Fibroblast of skin of scalp (primary cell): ENCODE results near the gene PSENEN. TPM values are rescaled to one million over a fixed set of nuclear protein-coding genes. Genes with fewer than 3 reads are reported as not detected.

Experiments
- DNase-seq: peaks from one replicate; pipeline ENCODE4 v3.0.0-alpha.2; 2013
- polyA plus RNA-seq, 2 experiments: library from polyadenylated mRNA; unstranded; fragments of 120-200 nt; gene quantifications; one replicate each; pipeline ENCODE4 v1.2.1, GENCODE V29; 2013; ENCODE audit not compliant: insufficient read length in 2 of 2

PSENEN gene, protein sequence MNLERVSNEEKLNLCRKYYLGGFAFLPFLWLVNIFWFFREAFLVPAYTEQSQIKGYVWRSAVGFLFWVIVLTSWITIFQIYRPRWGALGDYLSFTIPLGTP
- polyA plus RNA-seq (2013, experiment 1 of 2; ENCODE audit: insufficient read length): 70.5 TPM
- polyA plus RNA-seq (2013, experiment 2 of 2; ENCODE audit: insufficient read length): 69.3 TPM

DNA sequence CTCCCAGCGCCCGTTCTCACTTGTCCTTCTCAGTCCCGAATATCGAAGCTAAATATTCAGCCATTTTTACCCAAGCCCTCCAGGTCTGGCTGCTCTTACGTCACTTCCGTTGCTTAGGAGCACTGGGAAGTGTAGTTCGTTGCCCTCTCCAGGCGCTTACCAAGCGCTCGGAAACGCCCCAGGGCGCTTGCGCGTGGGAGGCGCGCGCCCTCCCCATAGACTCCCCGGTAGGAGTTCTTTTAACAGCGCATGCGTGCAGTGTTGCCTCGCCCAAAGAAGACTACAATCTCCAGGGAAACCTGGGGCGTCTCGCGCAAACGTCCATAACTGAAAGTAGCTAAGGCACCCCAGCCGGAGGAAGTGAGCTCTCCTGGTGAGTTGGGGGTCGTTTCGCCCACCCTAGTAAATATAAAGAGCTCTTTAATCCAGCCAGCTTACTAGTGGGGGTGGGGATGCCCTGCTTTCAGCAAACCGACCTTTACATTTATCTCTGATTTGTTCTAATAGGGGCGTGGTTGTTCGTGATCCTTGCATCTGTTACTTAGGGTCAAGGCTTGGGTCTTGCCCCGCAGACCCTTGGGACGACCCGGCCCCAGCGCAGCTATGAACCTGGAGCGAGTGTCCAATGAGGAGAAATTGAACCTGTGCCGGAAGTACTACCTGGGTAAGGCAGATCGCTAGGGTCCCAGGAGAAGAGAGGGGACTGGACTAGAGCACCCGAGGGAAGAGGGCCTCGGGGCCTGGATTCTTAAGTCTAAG is at the start of gene PSENEN, which contains the start of gene U2AF1L4:
Gene PSENEN, plus strand, starts transcription at position 324 of the 759 bp plus-strand sequence. Its CDS starts 280 bp downstream, at position 604.
Gene U2AF1L4, minus strand, starts transcription at position 91 of the 759 bp plus-strand sequence. Its CDS starts 27 bp downstream, at position 64.
- DNase-seq: peak; percentile 99

GRCh38 chr19:35695895-35696422 is 49.5 kb upstream of the PSENEN start:
- DNase-seq: no peak

GRCh38 chr19:35696835-35697234 is 48.6 kb upstream of the PSENEN start:
- no peak for DNase-seq

- peak; percentile 97 for DNase-seq
These were observed 43.0 kb upstream of the PSENEN start for GRCh38 chr19:35702223-35703012.

DNA sequence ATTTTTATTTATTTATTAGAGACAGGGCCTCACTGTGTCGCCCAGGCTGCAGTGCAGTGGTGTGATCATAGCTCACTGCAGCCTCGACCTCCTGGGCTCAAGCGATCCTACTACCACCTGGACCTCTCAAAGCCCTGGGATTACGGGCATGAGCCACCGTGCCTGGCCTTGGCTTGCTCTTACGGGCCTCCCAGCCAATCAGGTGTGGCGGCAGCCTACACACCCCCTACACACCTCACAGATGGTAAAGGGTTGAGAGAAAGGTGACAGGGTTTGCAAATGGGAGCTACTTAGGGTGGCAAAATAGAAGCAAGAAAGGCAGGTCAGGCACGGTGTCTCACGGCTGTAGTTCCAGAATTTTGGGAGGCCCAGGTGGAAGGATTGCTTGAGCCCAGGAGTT is 42.1 kb upstream of the PSENEN start:
- DNase-seq: no peak

- DNase-seq: peak; percentile 61
These were observed 41.2 kb upstream of the PSENEN start, which contains the start of gene ZBTB32 for GRCh38 chr19:35704218-35704617. Gene ZBTB32, plus strand, starts transcription at chr19:35704558. Its CDS starts 10,069 bp downstream, at chr19:35714627.

- DNase-seq: no peak
These were observed 37.1 kb upstream of the PSENEN start for GRCh38 chr19:35708391-35708790.

GRCh38 chr19:35710784-35711723 is 34.4 kb upstream of the PSENEN start:
- DNase-seq: no peak

DNA sequence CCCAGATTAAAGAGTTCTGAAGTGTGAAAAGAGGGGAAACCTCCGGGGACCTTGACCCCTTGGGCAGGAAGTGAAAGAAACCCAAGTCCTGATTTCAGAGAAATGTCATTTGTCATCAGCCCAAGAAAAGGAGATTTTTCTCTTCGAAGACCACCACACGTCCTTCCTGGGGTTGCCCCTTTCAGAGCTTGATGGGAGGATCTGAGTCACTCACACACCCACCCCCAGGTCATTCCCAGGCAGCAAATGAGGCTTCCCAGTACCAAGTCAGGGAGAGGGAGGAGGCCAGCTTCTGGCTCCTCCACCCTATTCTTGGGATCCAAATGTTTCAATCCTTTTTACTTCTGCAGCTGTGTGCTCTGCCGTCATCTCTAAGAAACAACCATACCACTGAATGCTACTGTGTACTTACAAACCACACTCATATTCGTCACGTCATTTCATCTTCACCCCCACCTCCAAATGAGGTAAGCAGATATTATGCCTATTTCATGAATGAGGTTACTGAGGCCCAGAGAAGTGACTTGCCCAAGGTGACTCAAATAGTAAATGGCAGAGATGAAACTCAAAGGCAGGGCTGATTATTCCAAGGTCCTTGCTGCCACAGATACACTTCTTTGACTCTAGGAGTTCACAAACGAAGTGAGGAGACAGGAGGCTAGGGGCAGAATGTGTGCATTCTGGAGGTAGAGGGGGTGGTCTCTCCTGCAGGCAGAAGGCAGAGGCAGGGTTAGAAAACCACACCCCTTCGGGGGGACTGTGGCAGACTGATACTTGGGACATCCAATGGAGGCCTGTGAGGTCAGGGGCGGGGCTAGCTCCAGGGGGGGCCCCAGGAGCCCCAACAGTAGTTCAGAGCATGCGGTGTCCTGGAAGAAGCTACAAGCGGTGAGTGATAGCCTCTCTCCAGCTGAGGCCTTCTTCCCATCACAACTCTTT is 32.6 kb upstream of the PSENEN start:
- no peak for DNase-seq

GRCh38 chr19:35713506-35713850 is 32.0 kb upstream of the PSENEN start:
- DNase-seq: no peak

DNA sequence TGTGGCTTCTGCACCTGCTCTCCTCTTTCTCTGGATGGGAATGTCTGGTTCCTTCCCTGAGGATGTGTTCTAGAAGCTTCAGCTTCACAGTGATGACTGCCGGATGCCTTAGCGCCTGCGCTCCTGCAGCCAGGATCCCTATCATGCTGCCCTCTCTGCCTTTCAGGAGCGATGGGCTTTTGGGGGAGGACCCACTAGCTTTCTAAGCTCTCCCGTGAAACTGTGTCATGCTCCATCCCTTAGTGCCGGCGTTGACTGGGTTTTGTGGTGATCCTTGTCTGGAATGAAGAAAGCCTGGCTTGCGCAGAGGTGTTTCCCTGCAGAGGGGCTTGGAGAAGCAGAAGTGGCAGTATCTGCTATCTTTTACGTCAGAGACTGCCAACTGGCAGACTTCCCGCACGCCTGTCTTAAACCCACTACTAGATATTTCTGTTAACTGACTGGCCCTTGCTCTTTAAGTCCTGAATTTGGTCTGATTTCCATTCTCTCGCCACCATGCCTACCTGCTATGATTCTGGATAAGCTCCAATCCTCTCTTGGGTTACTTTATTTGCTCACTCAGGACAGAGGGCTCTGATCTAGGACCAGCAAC is 31.5 kb upstream of the PSENEN start:
- no peak for DNase-seq

- DNase-seq: no peak
These were observed 30.7 kb upstream of the PSENEN start for GRCh38 chr19:35714601-35715354.

- no peak for DNase-seq
These were observed 30.1 kb upstream of the PSENEN start for GRCh38 chr19:35715355-35715809.

DNA sequence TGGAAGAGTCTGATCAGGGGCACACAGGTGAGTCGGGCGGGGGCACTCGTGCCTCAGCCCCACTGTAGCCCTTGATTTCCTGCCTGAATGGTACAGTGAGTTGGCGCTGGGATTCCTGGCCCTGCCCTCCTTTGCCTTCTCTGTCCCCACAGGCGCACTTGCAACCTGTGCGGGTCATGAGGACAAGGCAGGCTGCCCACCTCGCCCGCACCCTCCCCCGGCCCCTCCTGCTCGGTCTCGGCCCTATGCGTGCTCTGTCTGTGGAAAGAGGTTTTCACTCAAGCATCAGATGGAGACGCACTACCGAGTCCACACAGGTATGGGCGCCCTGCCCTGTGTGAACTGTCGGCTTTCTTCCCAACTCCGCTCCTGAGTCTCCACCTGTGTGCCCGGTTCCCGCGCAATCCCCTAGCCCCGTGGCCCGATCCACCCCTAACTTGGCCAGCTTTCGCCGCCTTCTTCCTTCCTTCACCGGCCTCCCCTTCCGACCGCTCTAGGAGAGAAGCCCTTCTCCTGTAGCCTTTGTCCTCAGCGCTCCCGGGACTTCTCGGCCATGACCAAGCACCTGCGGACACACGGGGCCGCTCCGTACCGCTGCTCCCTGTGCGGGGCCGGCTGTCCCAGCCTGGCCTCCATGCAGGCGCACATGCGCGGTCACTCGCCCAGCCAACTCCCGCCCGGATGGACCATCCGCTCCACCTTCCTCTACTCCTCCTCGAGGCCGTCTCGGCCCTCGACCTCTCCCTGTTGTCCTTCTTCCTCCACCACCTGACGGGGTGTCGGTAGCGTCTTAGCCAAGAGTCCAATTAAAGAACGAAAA is 29.3 kb upstream of the PSENEN start:
- no peak for DNase-seq

DNA sequence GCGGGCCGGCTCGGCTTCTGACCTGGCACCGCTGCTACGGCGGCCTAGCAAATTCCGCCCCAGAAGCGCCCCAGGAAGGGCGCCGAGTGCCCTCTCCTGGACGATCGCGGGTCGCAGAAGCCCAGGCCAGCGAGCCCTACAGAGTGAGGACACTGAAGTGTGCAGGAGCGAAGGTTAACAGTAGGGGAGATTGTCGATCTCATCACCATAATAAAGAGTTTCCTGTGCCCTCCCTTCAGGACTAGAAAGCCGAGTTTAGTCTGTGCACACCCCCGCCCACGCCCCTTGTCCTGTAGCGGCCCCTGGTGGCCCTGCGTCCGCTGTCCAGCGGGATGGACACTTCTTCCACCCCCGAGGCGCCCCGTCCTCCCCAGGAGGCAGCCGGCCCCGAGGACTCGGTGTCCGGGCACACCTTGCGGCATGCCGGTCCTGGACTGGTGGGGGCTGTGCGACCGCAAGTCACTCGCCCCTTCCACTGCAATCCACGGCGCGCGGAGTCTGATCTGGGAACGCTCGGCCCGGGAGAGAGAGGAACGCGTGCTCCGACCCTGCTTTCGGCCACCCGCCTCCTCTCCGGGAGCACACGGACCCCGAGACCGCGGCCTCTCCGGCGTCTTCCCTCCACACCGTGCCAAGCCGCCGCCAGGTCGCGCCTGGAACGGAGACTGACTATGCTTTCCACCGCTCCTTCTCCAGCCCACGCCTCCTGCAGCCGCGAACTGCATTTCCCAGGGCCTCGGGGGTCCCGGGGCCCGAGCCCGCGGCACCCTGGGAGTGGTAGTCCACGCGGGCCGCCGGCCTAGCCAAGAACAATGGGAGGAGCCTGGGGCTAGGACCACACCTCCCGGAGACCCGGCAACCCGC is 28.4 kb upstream of the PSENEN start:
- peak; percentile 85 for DNase-seq

GRCh38 chr19:35717665-35718344 is 27.6 kb upstream of the PSENEN start, which contains the start of gene KMT2B:
Gene KMT2B, plus strand, starts transcription at chr19:35718003. Its CDS starts 16 bp downstream, at chr19:35718019.
- peak; percentile 98 for DNase-seq
